ENCODE measurements around the gene NEUROD1.

NEUROD1 gene

DNA sequence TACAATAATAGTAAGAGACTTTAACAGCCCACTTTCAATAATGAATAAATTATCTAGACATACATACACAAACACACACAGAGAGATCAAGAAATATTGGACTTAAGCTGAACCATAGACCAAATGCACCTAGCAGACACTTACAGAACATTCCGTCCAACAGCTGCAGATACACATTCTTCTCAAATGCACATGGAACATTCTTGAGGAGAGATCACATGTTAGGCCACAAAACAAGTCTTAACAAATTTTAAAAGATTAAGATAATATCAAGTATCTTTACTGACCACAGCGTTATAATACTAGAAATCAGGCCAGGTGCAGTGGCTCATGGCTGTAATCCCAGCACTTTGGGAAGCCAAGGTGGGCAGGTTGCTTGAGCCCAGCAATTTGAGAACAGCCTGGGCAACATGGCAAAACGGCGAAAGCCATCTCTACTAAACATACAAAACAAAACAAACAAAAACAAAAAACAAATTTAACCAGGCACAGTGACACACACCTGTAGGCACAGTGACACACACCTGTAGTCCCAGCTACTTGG, 30.8 kb downstream of the NEUROD1 start:
- Histone ChIP-seq H3K27me3 (ENCODE audit: insufficient read depth, low read length, poor library complexity) (no peaks in the 10 kb centered on the region), H3K4me1 (ENCODE audit: insufficient read depth, low read length) (no peaks in the 10 kb centered on the region), H3K4me3 (ENCODE audit: low read depth in 1 of 2, low read length in 2 of 2) (no peak overlapping the region), H3K79me2 (ENCODE audit: insufficient read depth, low read length) (no peaks in the 10 kb centered on the region), H2AFZ (ENCODE audit: low read depth, low read length) (no peak overlapping the region), H3K4me2 (ENCODE audit: insufficient read depth, low read length) (no peak overlapping the region), H4K20me1 (ENCODE audit: insufficient read depth, low read length) (no peaks in the 10 kb centered on the region), H3K9me3 (ENCODE audit: insufficient read depth, low read length, severe bottlenecking) (no peaks in the 10 kb centered on the region), H3K36me3 (ENCODE audit: insufficient read depth, low read length) (no peaks in the 10 kb centered on the region), H3K9ac (ENCODE audit: low read depth, low read length) (no peak overlapping the region), H3K27ac (ENCODE audit: low read length) (no peak overlapping the region)
- TF ChIP-seq EZH2 (IDR thresholded peaks at IDR 0.05; ENCODE audit: borderline replicate concordance, low read depth, low read length, severe bottlenecking), result no peak
- TF ChIP-seq, protein P1, sequence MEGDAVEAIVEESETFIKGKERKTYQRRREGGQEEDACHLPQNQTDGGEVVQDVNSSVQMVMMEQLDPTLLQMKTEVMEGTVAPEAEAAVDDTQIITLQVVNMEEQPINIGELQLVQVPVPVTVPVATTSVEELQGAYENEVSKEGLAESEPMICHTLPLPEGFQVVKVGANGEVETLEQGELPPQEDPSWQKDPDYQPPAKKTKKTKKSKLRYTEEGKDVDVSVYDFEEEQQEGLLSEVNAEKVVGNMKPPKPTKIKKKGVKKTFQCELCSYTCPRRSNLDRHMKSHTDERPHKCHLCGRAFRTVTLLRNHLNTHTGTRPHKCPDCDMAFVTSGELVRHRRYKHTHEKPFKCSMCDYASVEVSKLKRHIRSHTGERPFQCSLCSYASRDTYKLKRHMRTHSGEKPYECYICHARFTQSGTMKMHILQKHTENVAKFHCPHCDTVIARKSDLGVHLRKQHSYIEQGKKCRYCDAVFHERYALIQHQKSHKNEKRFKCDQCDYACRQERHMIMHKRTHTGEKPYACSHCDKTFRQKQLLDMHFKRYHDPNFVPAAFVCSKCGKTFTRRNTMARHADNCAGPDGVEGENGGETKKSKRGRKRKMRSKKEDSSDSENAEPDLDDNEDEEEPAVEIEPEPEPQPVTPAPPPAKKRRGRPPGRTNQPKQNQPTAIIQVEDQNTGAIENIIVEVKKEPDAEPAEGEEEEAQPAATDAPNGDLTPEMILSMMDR (IDR thresholded peaks at IDR 0.05; ENCODE audit: borderline replicate concordance, extremely low read depth, low read length, poor library complexity, severe bottlenecking), result no peak
- no peak for DNase-seq
- no peak for ATAC-seq (ENCODE audit: insufficient read depth, low read depth)

DNA sequence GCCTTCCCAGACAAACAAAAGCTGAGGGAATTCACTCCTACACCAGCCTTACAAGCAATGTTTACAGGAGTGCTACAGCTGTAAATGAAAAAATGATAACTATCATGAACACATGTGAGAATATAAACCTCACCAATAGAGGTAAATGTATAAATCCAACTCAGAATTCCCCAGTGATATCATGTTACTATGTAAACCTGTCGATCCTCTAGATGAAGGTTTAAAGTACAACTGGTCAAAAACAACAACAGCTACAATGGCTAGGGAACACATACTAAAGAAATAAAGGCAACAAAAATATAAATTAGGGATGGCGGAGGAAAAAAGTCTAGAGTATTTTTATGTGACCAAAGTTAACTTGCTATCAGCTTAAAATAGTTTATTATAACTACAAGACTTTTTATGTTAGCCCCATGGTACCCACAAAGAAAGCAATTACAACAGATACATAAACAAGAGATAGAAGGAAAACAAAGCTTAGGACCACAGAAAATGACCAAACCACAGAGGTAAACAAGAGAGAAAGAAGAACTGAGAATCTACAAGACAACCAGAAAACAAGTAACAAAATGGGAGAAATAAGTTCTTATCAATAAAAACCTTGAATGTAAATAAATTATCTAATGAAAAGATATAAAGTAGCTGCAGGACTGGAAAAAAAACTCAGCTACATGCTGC, 31.7 kb downstream of the NEUROD1 start:
- H3K9ac ChIP-seq (ENCODE audit: low read depth, low read length), result no peak overlapping the region
- no peaks in the 10 kb centered on the region for H3K27me3 ChIP-seq (ENCODE audit: insufficient read depth, low read length, poor library complexity)
- no peaks in the 10 kb centered on the region for H3K4me1 ChIP-seq (ENCODE audit: insufficient read depth, low read length)
- H3K9me3 ChIP-seq (ENCODE audit: insufficient read depth, low read length, severe bottlenecking), result no peaks in the 10 kb centered on the region
- H2AFZ ChIP-seq (ENCODE audit: low read depth, low read length), result no peak overlapping the region
- DNase-seq (no peak), ATAC-seq (ENCODE audit: insufficient read depth, low read depth) (no peak)
- no peak overlapping the region for H3K4me3 ChIP-seq (ENCODE audit: low read depth in 1 of 2, low read length in 2 of 2)
- H4K20me1 ChIP-seq (ENCODE audit: insufficient read depth, low read length), result no peaks in the 10 kb centered on the region
- no peak overlapping the region for H3K4me2 ChIP-seq (ENCODE audit: insufficient read depth, low read length)
- H3K79me2 ChIP-seq (ENCODE audit: insufficient read depth, low read length), result no peaks in the 10 kb centered on the region
- no peak overlapping the region for H3K27ac ChIP-seq (ENCODE audit: low read length)
- H3K36me3 ChIP-seq (ENCODE audit: insufficient read depth, low read length), result no peaks in the 10 kb centered on the region
- TF ChIP-seq, protein P1 (IDR thresholded peaks at IDR 0.05; ENCODE audit: borderline replicate concordance, extremely low read depth, low read length, poor library complexity, severe bottlenecking), result no peak
- TF ChIP-seq EZH2 (IDR thresholded peaks at IDR 0.05; ENCODE audit: borderline replicate concordance, low read depth, low read length, severe bottlenecking), result no peak

DNA sequence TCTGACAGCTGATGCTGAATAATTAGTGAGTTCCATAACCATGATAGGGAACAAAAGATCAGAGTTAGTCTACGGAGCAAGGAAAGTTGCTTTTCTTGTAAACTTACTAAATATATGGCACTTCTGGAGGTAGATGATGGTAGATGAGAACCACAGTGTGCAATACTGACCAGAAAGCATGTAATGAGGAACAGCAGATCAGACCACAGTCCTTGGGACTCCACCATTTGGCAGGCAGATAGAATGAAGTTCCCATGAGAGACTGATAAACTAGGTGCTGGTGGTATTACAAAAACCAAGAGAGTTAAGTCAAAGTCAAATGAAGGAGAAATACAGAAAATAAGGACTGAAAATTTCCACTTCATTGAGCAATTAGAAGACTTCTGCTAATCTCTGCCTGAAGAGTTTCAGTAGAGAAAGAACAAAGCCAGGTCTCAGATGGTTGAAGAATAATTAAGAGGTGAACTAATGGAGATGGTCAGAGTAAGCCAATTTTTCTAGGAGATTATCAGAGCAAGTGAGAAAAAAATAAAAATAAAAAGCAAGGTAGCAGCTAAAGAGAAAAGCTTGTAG, 33.8 kb downstream of the NEUROD1 start:
- DNase-seq, result no peak
- H3K4me3 ChIP-seq (ENCODE audit: low read depth in 1 of 2, low read length in 2 of 2), result no peak overlapping the region
- no peak overlapping the region for H2AFZ ChIP-seq (ENCODE audit: low read depth, low read length)
- no peak overlapping the region for H3K27ac ChIP-seq (ENCODE audit: low read length)
- H4K20me1 ChIP-seq (ENCODE audit: insufficient read depth, low read length), result no peaks in the 10 kb centered on the region
- no peak for ATAC-seq (ENCODE audit: insufficient read depth, low read depth)
- H3K79me2 ChIP-seq (ENCODE audit: insufficient read depth, low read length), result no peaks in the 10 kb centered on the region
- no peak overlapping the region for H3K9ac ChIP-seq (ENCODE audit: low read depth, low read length)
- no peak overlapping the region for H3K4me2 ChIP-seq (ENCODE audit: insufficient read depth, low read length)
- H3K4me1 ChIP-seq (ENCODE audit: insufficient read depth, low read length), result no peaks in the 10 kb centered on the region
- no peaks in the 10 kb centered on the region for H3K9me3 ChIP-seq (ENCODE audit: insufficient read depth, low read length, severe bottlenecking)
- H3K27me3 ChIP-seq (ENCODE audit: insufficient read depth, low read length, poor library complexity), result no peaks in the 10 kb centered on the region
- H3K36me3 ChIP-seq (ENCODE audit: insufficient read depth, low read length), result no peaks in the 10 kb centered on the region
- TF ChIP-seq, protein P1 (IDR thresholded peaks at IDR 0.05; ENCODE audit: borderline replicate concordance, extremely low read depth, low read length, poor library complexity, severe bottlenecking), result no peak
- TF ChIP-seq EZH2 (IDR thresholded peaks at IDR 0.05; ENCODE audit: borderline replicate concordance, low read depth, low read length, severe bottlenecking), result no peak

All from DND-41 (cell line).